HepG2 (cell line): Measurements from ENCODE around the gene RBPJ. TPM values are rescaled to one million over a fixed set of nuclear protein-coding genes. Genes with fewer than 3 reads are reported as not detected.
A peak's percentile ranks its signal among the peaks of the same experiment; 100 is the strongest.

Experiments
- ARID5B ChIP-seq: IDR thresholded peaks from 2 replicates; pipeline ENCODE4 v1.4.0; 2020; ENCODE audit warnings: mild to moderate bottlenecking, missing genetic modification reagents
- ASH2L ChIP-seq: fragments of 300-600, 200-600 bp; sonication (generic); IDR thresholded peaks from 2 replicates; pipeline ENCODE4 v1.7.0; 2017; ENCODE audit warnings: low read depth, mild to moderate bottlenecking, moderate library complexity, mixed read lengths, low read length; ENCODE audit not compliant: insufficient read length
- CREB3 ChIP-seq: sonication (generic); formaldehyde crosslinking; IDR thresholded peaks from 2 replicates; pipeline ENCODE4 v1.5.0; 2020; ENCODE audit warnings: missing genetic modification reagents
- KAT2B ChIP-seq: fragments of 150-350 bp; IDR thresholded peaks from 2 replicates; pipeline ENCODE4 v1.6.1; 2014; ENCODE audit warnings: low read depth, low read length, borderline replicate concordance
- NCOR1 ChIP-seq: fragments of 200-600 bp; sonication (generic); IDR thresholded peaks from 2 replicates; pipeline ENCODE4 v1.7.0; 2017; ENCODE audit warnings: antibody characterized with exemption, low read length, borderline replicate concordance
- NFE2 ChIP-seq: sonication (generic); formaldehyde crosslinking; IDR thresholded peaks from 2 replicates; pipeline ENCODE4 v1.4.0; 2020; ENCODE audit warnings: missing genetic modification reagents
- POLR2A ChIP-seq, 2 experiments: IDR thresholded peaks; 2 replicates each; pipeline ENCODE4 v1.6.1; 2011; ENCODE audit warnings: low read depth in 2 of 2, low read length in 2 of 2, mild to moderate bottlenecking in 1 of 2, moderate library complexity in 1 of 2; ENCODE audit not compliant: insufficient read depth in 1 of 2
- PRDM10 ChIP-seq: sonication (generic); formaldehyde crosslinking; IDR thresholded peaks from 2 replicates; pipeline ENCODE4 v1.4.0; 2020; ENCODE audit warnings: low read depth, missing genetic modification reagents
- PRDM15 ChIP-seq: sonication (generic); formaldehyde crosslinking; IDR thresholded peaks from 2 replicates; pipeline ENCODE4 v1.4.0; 2020; ENCODE audit warnings: missing genetic modification reagents
- TEF ChIP-seq: sonication (generic); formaldehyde crosslinking; IDR thresholded peaks from 2 replicates; pipeline ENCODE4 v1.5.0; 2020; ENCODE audit warnings: missing genetic modification reagents
- TFDP2 ChIP-seq: sonication (generic); formaldehyde crosslinking; IDR thresholded peaks from 2 replicates; pipeline ENCODE4 v1.4.0; 2020; ENCODE audit warnings: missing genetic modification reagents
- ZNF563 ChIP-seq: sonication (generic); formaldehyde crosslinking; IDR thresholded peaks from 2 replicates; pipeline ENCODE4 v1.8.0; 2022; ENCODE audit warnings: mild to moderate bottlenecking, moderate library complexity, missing genetic modification reagents
- ZNF703 ChIP-seq: sonication (generic); formaldehyde crosslinking; IDR thresholded peaks from 2 replicates; pipeline ENCODE4 v1.5.1; 2020; ENCODE audit warnings: missing genetic modification reagents, mild to moderate bottlenecking, moderate library complexity, borderline replicate concordance
- ZSCAN29 ChIP-seq: sonication (generic); formaldehyde crosslinking; conservative IDR thresholded peaks from 2 replicates; pipeline ENCODE4 v1.4.0; 2020; ENCODE audit warnings: mild to moderate bottlenecking, missing genetic modification reagents
- polyA plus RNA-seq, 8 experiments: library from polyadenylated mRNA; depleted of rRNA in 3 of 8; stranded (reverse) in 7 of 8; unstranded in 1 of 8; fragments of >200 nt; fragmentation: Illumina TruSeq in 4 of 8; extraction: Trizol in 4 of 8; gene quantifications; 2 replicates each; pipeline versions ENCODE4 v1.2.1 to v1.2.3, GENCODE V29; 2011 to 2016; ENCODE audit warnings: low read depth in 4 of 8, missing spikeins in 1 of 8, mixed read lengths in 1 of 8; ENCODE audit not compliant: insufficient read depth in 1 of 8
- total RNA-seq, 5 experiments: library from RNA; depleted of rRNA; stranded (reverse); fragments of >200 nt; fragmentation: Illumina TruSeq; extraction: Trizol; gene quantifications; 2 replicates each; pipeline ENCODE4 v1.2.3, GENCODE V29; 2016; ENCODE audit warnings: low read depth in 1 of 5

The RBPJ gene
- total and polyA plus RNA-seq, 2 of the 13 experiments (the other 11 are each of a cell fraction or from before 2014, with no cell fraction given), result 25.9 to 33.2 TPM

GRCh38 chr4:26319949-26320537 is 771 bp upstream of the RBPJ start (continued):
- no peak for TF ChIP-seq TFDP2 (CRISPR knock-in tag)
- TF ChIP-seq PRDM15 (CRISPR knock-in tag), result peak; percentile 94; the same call in 1 of the 2 replicates
- TF ChIP-seq ARID5B (CRISPR knock-in tag), result no peak
- no peak for TF ChIP-seq KAT2B
- 0 out of 2 replicates have a peak, but pooled peaks have one; percentile 39 for TF ChIP-seq TEF (CRISPR knock-in tag)
- TF ChIP-seq ZSCAN29 (CRISPR knock-in tag), result 0 out of 2 replicates have a peak, but pooled peaks have one; percentile 1
- peak in 1 of 2 experiments; percentile 11; a peak in 2 of 4 replicates for TF ChIP-seq POLR2A (IDR thresholded peaks at IDR 0.05; ENCODE audit: insufficient read depth in 1 of 2, low read depth in 2 of 2, low read length in 2 of 2)
- TF ChIP-seq ZNF563, result 0 out of 2 replicates have a peak, but pooled peaks have one; percentile 36
- no peak for TF ChIP-seq NCOR1
- peak; percentile 3; the same call in 1 of the 2 replicates for TF ChIP-seq PRDM10 (CRISPR knock-in tag)
- no peak for TF ChIP-seq CREB3 (CRISPR knock-in tag)
- TF ChIP-seq NFE2 (CRISPR knock-in tag), result no peak
- TF ChIP-seq ASH2L, result peak; percentile 46
- TF ChIP-seq ZNF703 (CRISPR knock-in tag), result 0 out of 2 replicates have a peak, but pooled peaks have one; percentile 70
